ENCODE data around the gene CREB3L4. TPM values are rescaled to one million over a fixed set of nuclear protein-coding genes. Genes with fewer than 3 reads are reported as not detected.

The CREB3L4 gene
- total RNA-seq, 1 experiment from 2014 or later, result 25.9 TPM

- H3F3A ChIP-seq (ENCODE audit: insufficient read depth, low read depth), result peaks cover 4% of the 10 kb centered on the region; the same call in 1 of the 2 replicates
- H3K27ac ChIP-seq, result no peak overlapping the region
- H3K4me2 ChIP-seq, result no peak overlapping the region
- intact Hi-C loops (cut with micrococcal nuclease; ENCODE audit: unreplicated experiment), result loop anchor here (10.0 kb wide), 1 partner anchor 125 kb away; no protein-coding TSS in a partner anchor
- H3K27me3 ChIP-seq (ENCODE audit: insufficient read depth, low read depth), result no peaks in the 10 kb centered on the region
- peaks cover 4% of the 10 kb centered on the region for H3K4me1 ChIP-seq (replicated peaks; ENCODE audit: insufficient read depth)
- H2AFZ ChIP-seq, result no peak overlapping the region
- H3K79me2 ChIP-seq (ENCODE audit: low read depth), result no peaks in the 10 kb centered on the region
- POLR2A ChIA-PET (ENCODE audit: unreplicated experiment), result no interaction called here
- DNase-seq, result no peak
- H3K9me3 ChIP-seq (ENCODE audit: insufficient read depth, low read depth), result no peaks in the 10 kb centered on the region
- TF ChIP-seq EZH2 (IDR thresholded peaks at IDR 0.05; ENCODE audit: low read depth), result no peak
- TF ChIP-seq CTCF (conservative IDR thresholded peaks at IDR 0.05), result no peak
- H3K9me2 ChIP-seq (ENCODE audit: insufficient read depth), result no peaks in the 10 kb centered on the region
- no peaks in the 10 kb centered on the region for H3K36me3 ChIP-seq (ENCODE audit: low read depth)
- no TSS peak for BruUV-seq (replicated peaks)
- no peaks in the 10 kb centered on the region for H4K20me1 ChIP-seq (ENCODE audit: insufficient read depth)
- no peak overlapping the region for H3K4me3 ChIP-seq
- CTCF ChIA-PET, result interaction anchor here (0.5 to 0.7 kb wide), 2 partner anchors 86 to 154 kb away, joined by 3 to 4 read pairs; no protein-coding TSS in a partner anchor
These were observed 38.3 kb upstream of the CREB3L4 start for GRCh38 chr1:153929426-153929825.

- Histone ChIP-seq H3K4me2 (no peak overlapping the region), H3F3A (ENCODE audit: insufficient read depth, low read depth) (0 out of 2 replicates have a peak, but pooled peaks cover 2% of the 10 kb centered on the region), H3K4me3 (no peak overlapping the region), H3K9me3 (ENCODE audit: insufficient read depth, low read depth) (no peaks in the 10 kb centered on the region), H4K20me1 (ENCODE audit: insufficient read depth) (no peaks in the 10 kb centered on the region), H3K4me1 (replicated peaks; ENCODE audit: insufficient read depth) (no peaks in the 10 kb centered on the region), H3K36me3 (ENCODE audit: low read depth) (no peaks in the 10 kb centered on the region), H3K27me3 (ENCODE audit: insufficient read depth, low read depth) (no peaks in the 10 kb centered on the region), H3K27ac (no peak overlapping the region), H3K79me2 (ENCODE audit: low read depth) (no peaks in the 10 kb centered on the region), H3K9me2 (ENCODE audit: insufficient read depth) (no peaks in the 10 kb centered on the region), H2AFZ (no peak overlapping the region)
- ChIA-PET CTCF (interaction anchor here (0.5 to 0.7 kb wide), 2 partner anchors 85 to 154 kb away, joined by 3 to 4 read pairs; no protein-coding TSS in a partner anchor), POLR2A (ENCODE audit: unreplicated experiment) (interaction anchor here (0.6 kb wide), 1 partner anchor 177 kb away, joined by 14 read pairs; no protein-coding TSS in a partner anchor)
- TF ChIP-seq CTCF (conservative IDR thresholded peaks at IDR 0.05), result no peak
- TF ChIP-seq EZH2 (IDR thresholded peaks at IDR 0.05; ENCODE audit: low read depth), result no peak
- intact Hi-C loops (cut with micrococcal nuclease; ENCODE audit: unreplicated experiment), result loop anchor here (10.0 kb wide), 1 partner anchor 125 kb away; no protein-coding TSS in a partner anchor
- no peak for DNase-seq
- BruUV-seq (replicated peaks), result no TSS peak
These were observed 37.4 kb upstream of the CREB3L4 start for GRCh38 chr1:153929981-153930948.

GRCh38 chr1:153932156-153933131 is 35.3 kb upstream of the CREB3L4 start:
- TF ChIP-seq EZH2 (IDR thresholded peaks at IDR 0.05; ENCODE audit: low read depth), result no peak
- no peak for TF ChIP-seq CTCF (conservative IDR thresholded peaks at IDR 0.05)
- ChIA-PET CTCF (interaction anchor here (0.5 to 0.7 kb wide), 2 partner anchors 8 to 362 kb away, joined by 6 to 12 read pairs; no protein-coding TSS in a partner anchor), POLR2A (ENCODE audit: unreplicated experiment) (no interaction called here)
- H3K9me2 ChIP-seq (ENCODE audit: insufficient read depth), result no peaks in the 10 kb centered on the region
- H3K9me3 ChIP-seq (ENCODE audit: insufficient read depth, low read depth), result no peaks in the 10 kb centered on the region
- no peak overlapping the region for H3K4me3 ChIP-seq
- no peaks in the 10 kb centered on the region for H4K20me1 ChIP-seq (ENCODE audit: insufficient read depth)
- H3K4me1 ChIP-seq (replicated peaks; ENCODE audit: insufficient read depth), result no peaks in the 10 kb centered on the region
- no peaks in the 10 kb centered on the region for H3K27me3 ChIP-seq (ENCODE audit: insufficient read depth, low read depth)
- no peaks in the 10 kb centered on the region for H3K79me2 ChIP-seq (ENCODE audit: low read depth)
- H3K27ac ChIP-seq, result no peak overlapping the region
- no peaks in the 10 kb centered on the region for H3K36me3 ChIP-seq (ENCODE audit: low read depth)
- H3K4me2 ChIP-seq, result no peak overlapping the region
- H2AFZ ChIP-seq, result no peak overlapping the region
- intact Hi-C loops (cut with micrococcal nuclease; ENCODE audit: unreplicated experiment), result no loop called here
- DNase-seq, result no peak
- H3F3A ChIP-seq (ENCODE audit: insufficient read depth, low read depth), result 0 out of 2 replicates have a peak, but pooled peaks cover 2% of the 10 kb centered on the region
- no TSS peak for BruUV-seq (replicated peaks)
